Mucosa of descending colon (tissue), 3 donors: ENCODE results near the gene ITPKB. TPM values are rescaled to one million over a fixed set of nuclear protein-coding genes. Genes with fewer than 3 reads are reported as not detected.

ENCODE experiments used
- ATAC-seq: fragments of 200-7000 bp; cut with Tn5 transposase; one replicate; pipeline ENCODE4 v1.9.1; 2020; ENCODE audit warnings: mild to moderate bottlenecking, moderate library complexity
- DNase-seq, 3 donors: peaks; one replicate each; pipeline ENCODE4 v3.0.0-alpha.2; 2020
- H3K36me3 ChIP-seq: fragments of 200-600 bp; one replicate; pipeline ENCODE4 v1.8.0; 2021; ENCODE audit warnings: low read depth, mild to moderate bottlenecking
- H3K4me1 ChIP-seq: fragments of 200-600 bp; one replicate; pipeline ENCODE4 v1.8.0; 2021; ENCODE audit warnings: low read depth, mild to moderate bottlenecking
- H3K4me3 ChIP-seq: fragments of 200-600 bp; one replicate; pipeline ENCODE4 v1.8.0; 2021; ENCODE audit warnings: mild to moderate bottlenecking
- H3K9me3 ChIP-seq: fragments of 200-600 bp; one replicate; pipeline ENCODE4 v1.8.0; 2021; ENCODE audit warnings: mild to moderate bottlenecking
- intact Hi-C, 2 donors: fragments of 100-400 bp; cut with DNase I in 1 of 2; cut with micrococcal nuclease in 1 of 2; formaldehyde crosslinking; loops; one replicate each; pipeline versions ENCODE4 v1.11.0 to v1.11.1; 2022; cut with DNase I, micrococcal nuclease
- total RNA-seq, 3 donors: library from RNA; stranded (reverse); fragmentation: NEBNext Ultra II Directional in 2 of 3; extraction: Animal tissue kit (Norgen Biotek cat#: 25700) in 2 of 3; gene quantifications; one replicate each; pipeline versions ENCODE4 v1.2.1 to v1.2.4, GENCODE V29; 2021 to 2023
- TF ChIP-seq, protein P1 (sequence below): fragments of 200-600 bp; IDR thresholded peaks from one replicate; pipeline ENCODE4 v1.8.0; 2022; ENCODE audit warnings: antibody characterized with exemption, mild to moderate bottlenecking
- donor health status: DM: no; HTN: no; CAD: no; lungs with moderate emphysema.
- donor health status: DM: no; HTN: no; CAD: no.
- donor health status: DM: no; HTN: yes; CAD: no.

The ITPKB gene
- total RNA-seq, 3 donors from 2014 or later: 9.5 to 90.3 (median 11.7) TPM

DNA sequence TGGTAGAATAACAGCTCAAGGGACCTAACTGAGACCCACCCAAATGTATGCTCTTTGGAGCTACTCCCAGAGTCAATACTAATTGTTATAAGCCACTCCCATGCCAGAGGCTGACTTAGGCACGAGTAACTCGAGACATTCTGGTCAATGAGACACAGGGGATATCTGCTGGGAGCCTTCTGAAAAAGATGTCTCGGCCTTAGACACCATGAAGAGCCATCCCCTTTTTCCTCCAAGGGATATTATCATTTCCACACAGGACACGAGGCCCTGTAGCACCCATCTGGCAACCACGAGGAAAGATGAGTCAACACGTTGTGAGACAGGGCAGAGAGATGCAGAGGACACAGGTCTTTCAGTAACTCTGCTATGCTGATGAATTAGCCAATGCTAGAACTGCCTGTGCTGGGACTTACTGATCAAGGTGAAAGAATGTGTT is 30.7 kb downstream of the ITPKB start:
- Histone ChIP-seq H3K9me3 (no peaks in the 10 kb centered on the region), H3K4me3 (no peak overlapping the region), H3K36me3 (no peaks in the 10 kb centered on the region), H3K4me1 (peaks cover 16% of the 10 kb centered on the region)
- DNase-seq (no peak), ATAC-seq (peak; percentile 15)
- TF ChIP-seq, protein P1, sequence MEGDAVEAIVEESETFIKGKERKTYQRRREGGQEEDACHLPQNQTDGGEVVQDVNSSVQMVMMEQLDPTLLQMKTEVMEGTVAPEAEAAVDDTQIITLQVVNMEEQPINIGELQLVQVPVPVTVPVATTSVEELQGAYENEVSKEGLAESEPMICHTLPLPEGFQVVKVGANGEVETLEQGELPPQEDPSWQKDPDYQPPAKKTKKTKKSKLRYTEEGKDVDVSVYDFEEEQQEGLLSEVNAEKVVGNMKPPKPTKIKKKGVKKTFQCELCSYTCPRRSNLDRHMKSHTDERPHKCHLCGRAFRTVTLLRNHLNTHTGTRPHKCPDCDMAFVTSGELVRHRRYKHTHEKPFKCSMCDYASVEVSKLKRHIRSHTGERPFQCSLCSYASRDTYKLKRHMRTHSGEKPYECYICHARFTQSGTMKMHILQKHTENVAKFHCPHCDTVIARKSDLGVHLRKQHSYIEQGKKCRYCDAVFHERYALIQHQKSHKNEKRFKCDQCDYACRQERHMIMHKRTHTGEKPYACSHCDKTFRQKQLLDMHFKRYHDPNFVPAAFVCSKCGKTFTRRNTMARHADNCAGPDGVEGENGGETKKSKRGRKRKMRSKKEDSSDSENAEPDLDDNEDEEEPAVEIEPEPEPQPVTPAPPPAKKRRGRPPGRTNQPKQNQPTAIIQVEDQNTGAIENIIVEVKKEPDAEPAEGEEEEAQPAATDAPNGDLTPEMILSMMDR: no peak
- intact Hi-C loops: no loop called here

DNA sequence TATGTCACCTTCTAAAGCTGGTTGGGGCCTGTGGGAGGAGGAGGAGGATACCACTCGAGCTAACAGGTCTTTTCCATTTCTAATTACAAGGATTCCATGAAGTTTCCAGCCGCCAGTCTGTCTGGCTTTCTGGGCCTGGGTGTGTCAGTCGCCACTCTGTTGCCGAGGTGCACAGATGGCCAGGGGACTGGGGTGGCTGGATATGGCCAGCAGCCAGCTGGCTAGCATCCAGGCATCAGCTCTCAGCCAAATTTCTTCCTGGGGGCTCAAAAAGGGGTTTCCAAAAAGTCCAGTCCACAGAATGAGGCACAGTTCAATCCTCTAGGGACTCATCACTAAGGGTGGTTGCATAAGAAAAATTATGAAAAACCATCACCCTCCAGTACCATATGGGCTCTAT is 32.4 kb downstream of the ITPKB start:
- no peaks in the 10 kb centered on the region for H3K9me3 ChIP-seq
- ATAC-seq (no peak), DNase-seq (no peak)
- TF ChIP-seq, protein P1: no peak
- no peaks in the 10 kb centered on the region for H3K36me3 ChIP-seq
- H3K4me1 ChIP-seq: peaks cover 15% of the 10 kb centered on the region
- intact Hi-C loops: no loop called here
- H3K4me3 ChIP-seq: no peak overlapping the region

DNA sequence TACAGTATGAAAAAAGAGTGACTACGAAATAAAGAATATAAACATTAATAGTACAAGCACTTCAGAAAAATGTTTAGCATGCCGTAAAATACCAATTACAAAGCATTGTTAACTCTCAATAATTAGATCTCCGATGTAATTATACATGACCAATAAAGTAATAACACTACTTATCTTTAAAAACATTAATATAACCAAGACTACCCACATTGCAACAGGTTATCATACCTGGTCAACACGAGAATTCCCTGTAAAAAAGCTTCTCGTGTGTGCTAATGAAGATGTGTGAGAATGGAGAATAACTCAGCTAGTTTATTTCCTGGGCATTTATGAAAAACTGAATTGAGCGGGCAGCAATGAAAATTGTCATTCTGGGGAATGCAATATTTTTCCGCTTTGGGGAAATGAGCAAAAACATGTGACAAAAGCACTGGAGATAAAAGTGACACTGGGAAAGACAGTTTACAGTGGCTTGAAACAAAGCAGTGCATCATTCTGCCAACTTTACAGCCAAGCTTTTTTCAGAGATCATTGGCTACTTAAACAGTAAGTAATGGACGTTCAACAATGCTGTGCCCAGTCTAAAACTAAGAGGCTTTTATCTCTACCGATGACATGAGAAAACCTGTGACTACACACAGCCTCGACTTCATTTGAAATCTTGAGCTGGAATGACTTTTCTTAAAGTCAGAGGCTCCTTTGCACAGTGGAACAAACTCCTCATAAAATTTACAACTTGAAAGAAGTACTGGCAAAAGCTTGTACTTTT is 34.7 kb downstream of the ITPKB start:
- Histone ChIP-seq H3K4me1 (peaks cover 11% of the 10 kb centered on the region), H3K4me3 (no peak overlapping the region), H3K36me3 (no peaks in the 10 kb centered on the region), H3K9me3 (no peaks in the 10 kb centered on the region)
- ATAC-seq: no peak
- intact Hi-C loops: no loop called here
- no peak for DNase-seq
- TF ChIP-seq, protein P1: no peak

DNA sequence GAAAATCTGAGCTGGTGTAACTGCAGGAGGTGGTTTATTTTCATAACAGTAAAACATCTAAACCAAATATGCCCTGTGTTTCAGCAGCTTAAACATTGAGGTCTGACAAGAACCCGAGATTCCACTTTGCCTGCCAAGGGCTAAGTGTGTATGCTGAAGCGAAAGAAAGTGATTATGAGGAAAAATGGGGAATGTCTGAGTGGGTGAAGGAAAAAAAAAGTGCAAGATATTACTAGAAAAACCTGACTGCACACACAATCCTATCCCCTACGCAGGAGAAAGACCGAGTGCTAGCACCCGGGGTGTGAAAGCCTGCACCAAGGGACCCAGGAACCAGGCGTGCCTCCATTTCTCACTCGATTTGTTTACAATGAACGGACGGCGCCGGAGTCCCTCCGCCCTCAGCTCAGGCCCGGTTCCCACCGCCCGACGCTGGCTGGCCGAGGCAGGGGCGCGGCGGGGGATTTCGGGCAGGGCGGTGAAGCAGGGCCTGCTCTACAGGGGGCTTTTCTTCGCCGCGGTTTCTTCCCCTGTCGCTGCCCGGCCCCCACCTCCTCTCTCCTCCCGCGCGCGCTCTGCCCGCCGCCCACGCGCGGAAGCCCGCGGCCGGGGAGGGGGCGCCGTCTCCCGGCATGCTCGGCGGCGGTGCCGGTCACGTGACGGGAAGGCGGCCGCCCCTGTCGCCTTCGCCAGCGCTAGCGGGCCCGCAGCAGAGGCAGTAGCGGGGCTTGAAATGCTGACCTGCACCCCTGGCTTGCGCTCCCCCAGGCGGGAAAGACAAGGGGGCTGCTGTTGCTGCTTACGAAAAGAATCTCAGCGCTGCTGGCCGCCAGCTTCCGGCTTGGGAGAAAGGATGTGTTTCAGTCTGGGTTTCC is 35.9 kb downstream of the ITPKB start:
- TF ChIP-seq, protein P1: no peak
- DNase-seq: peak; percentile 76 to 85 (median 84)
- Histone ChIP-seq H3K4me3 (peak overlapping the region; percentile 56), H3K9me3 (no peaks in the 10 kb centered on the region), H3K4me1 (peaks cover 8% of the 10 kb centered on the region), H3K36me3 (no peaks in the 10 kb centered on the region)
- peak; percentile 95 for ATAC-seq
- intact Hi-C loops: no loop called here

DNA sequence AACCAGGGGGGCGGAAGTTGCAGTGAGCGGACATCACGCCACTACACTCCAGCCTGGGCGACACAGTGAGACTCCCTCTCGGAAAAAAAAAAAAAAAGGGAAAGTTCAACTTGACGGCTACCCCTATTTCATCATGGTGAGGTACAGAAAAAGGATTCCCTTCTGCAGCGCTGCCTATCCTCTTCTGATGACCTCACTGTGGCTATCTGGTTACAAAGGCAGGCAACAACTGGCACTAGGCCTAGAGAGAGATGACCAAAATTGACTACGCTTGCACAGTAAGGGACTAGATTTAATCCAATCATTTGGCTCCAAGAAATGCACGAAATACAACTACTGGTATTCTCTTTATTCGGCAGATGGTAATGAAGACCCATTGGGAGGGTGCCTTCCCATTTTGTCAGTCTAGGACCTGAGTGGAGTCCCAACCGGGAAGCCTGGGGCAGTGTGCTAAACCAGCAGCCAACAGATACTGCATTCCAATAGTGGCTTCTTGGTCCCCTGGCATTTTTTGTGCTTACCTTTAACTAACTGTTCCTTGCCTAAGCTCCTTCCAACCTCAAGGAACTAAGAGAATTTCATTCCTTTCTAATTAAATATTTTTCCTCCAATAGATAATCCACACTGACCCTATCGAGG is 36.6 kb downstream of the ITPKB start:
- Histone ChIP-seq H3K9me3 (no peaks in the 10 kb centered on the region), H3K4me1 (peaks cover 3% of the 10 kb centered on the region), H3K36me3 (no peaks in the 10 kb centered on the region), H3K4me3 (no peak overlapping the region)
- DNase-seq (no peak), ATAC-seq (peak; percentile 18)
- intact Hi-C loops: no loop called here
- TF ChIP-seq, protein P1: no peak
